Body of pancreas (tissue), 4 donors: Measurements from ENCODE around the gene USP32. TPM values are rescaled to one million over a fixed set of nuclear protein-coding genes. Genes with fewer than 3 reads are reported as not detected.
A peak's percentile ranks its signal among the peaks of the same experiment; 100 is the strongest.
"Not testable (repeated sequence)": the region's sequence is repeated elsewhere in the genome, so short reads cannot be mapped to it uniquely, and the experiment has no call there.

Source experiments
- ATAC-seq: fragments of 150-250 bp; one replicate; pipeline ENCODE4 v1.9.1; 2016
- DNase-seq, 4 donors: peaks; one replicate each; pipeline ENCODE4 v3.0.0-alpha.2; 2019
- H3K27ac ChIP-seq, 4 donors: fragments of 200-600 bp; sonication (generic); 1 replicate in 3 of 4; 2 replicates in 1 of 4; pipeline versions ENCODE4 v1.5.1 to v1.6.1; 2016 to 2019; ENCODE audit warnings: mild to moderate bottlenecking in 1 of 4, mixed read lengths in 1 of 4, moderate library complexity in 1 of 4
- H3K27me3 ChIP-seq, 2 donors: fragments of 200-600 bp; sonication (generic); one replicate each; pipeline ENCODE4 v1.6.0; 2016; ENCODE audit warnings: mild to moderate bottlenecking in 1 of 2
- H3K36me3 ChIP-seq, 2 donors: fragments of 200-600 bp; sonication (generic); replicated peaks in 1 of 2; 2 replicates each; pipeline ENCODE4 v1.5.1; 2016; ENCODE audit warnings: low read depth in 2 of 2; ENCODE audit not compliant: insufficient read depth in 1 of 2
- H3K4me1 ChIP-seq: fragments of 200-600 bp; sonication (generic); one replicate; pipeline ENCODE4 v1.6.0; 2016
- H3K4me3 ChIP-seq, 2 donors: fragments of 200-600 bp; sonication (generic); 1 replicate in 1 of 2; 2 replicates in 1 of 2; pipeline ENCODE4 v1.5.1; 2016 to 2019
- H3K9me3 ChIP-seq, 3 donors: fragments of 200-600 bp; sonication (generic); 1 replicate in 2 of 3; 2 replicates in 1 of 3; pipeline ENCODE4 v1.5.1; 2016
- POLR2A ChIP-seq, 3 donors: fragments of 450-650 bp; IDR thresholded peaks; one replicate each; pipeline ENCODE4 v1.6.1; 2016; ENCODE audit warnings: antibody characterized with exemption in 3 of 3, mild to moderate bottlenecking in 2 of 3
- WGBS, 2 donors: methylation state at CpG; one replicate each; pipeline ENCODE4 v1.1.5; 2017; 5-methylcytosine and 5-hydroxymethylcytosine counted together
- intact Hi-C: fragments of 100-400 bp; cut with DNase I; formaldehyde crosslinking; loops from one replicate; pipeline ENCODE4 v1.15.1; 2023
- total RNA-seq, 2 donors: library from RNA; depleted of rRNA; stranded (reverse); fragments of >200 nt; gene quantifications; one replicate each; pipeline ENCODE4 v1.1.0, GENCODE V29; 2016
- TF ChIP-seq, protein P1 (sequence below), 7 experiments: fragments of 450-650 bp in 4 of 7; fragments of 200-600 bp in 3 of 7; sonication (generic) in 3 of 7; IDR thresholded peaks; one replicate each; pipeline ENCODE4 v1.5.1; 2016 to 2019; ENCODE audit warnings: antibody characterized with exemption in 7 of 7

USP32 gene
- total RNA-seq, 2 donors from 2014 or later: 15.8 to 19.7 TPM

DNA sequence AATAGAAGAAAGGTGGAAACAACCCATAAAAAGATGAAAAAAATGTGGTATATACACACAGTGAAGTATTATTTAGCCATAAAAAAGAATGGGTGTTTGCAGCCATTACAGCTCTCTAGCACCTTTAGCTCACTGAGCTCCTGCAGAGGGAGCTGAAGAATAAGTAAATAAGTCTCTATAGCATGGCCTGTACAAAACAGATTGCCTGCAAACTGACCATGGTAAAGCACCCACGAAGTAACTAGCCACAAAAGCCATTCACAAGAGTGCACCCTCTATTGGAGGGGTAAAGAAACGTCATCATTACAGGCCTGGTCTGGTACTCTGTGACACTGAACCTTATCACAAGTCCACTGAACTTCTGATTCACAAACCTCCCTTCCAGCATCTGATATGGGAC, 76.3 kb downstream of the USP32 start:
- no peak for DNase-seq
- Histone ChIP-seq H3K27ac (no peak overlapping the region), H3K9me3 (no peaks in the 10 kb centered on the region), H3K4me1 (no peaks in the 10 kb centered on the region), H3K36me3 (no peaks in the 10 kb centered on the region), H3K27me3 (no peaks in the 10 kb centered on the region), H3K4me3 (no peak overlapping the region)
- ATAC-seq: no peak
- TF ChIP-seq, protein P1, sequence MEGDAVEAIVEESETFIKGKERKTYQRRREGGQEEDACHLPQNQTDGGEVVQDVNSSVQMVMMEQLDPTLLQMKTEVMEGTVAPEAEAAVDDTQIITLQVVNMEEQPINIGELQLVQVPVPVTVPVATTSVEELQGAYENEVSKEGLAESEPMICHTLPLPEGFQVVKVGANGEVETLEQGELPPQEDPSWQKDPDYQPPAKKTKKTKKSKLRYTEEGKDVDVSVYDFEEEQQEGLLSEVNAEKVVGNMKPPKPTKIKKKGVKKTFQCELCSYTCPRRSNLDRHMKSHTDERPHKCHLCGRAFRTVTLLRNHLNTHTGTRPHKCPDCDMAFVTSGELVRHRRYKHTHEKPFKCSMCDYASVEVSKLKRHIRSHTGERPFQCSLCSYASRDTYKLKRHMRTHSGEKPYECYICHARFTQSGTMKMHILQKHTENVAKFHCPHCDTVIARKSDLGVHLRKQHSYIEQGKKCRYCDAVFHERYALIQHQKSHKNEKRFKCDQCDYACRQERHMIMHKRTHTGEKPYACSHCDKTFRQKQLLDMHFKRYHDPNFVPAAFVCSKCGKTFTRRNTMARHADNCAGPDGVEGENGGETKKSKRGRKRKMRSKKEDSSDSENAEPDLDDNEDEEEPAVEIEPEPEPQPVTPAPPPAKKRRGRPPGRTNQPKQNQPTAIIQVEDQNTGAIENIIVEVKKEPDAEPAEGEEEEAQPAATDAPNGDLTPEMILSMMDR (IDR thresholded peaks at IDR 0.05): no peak
- TF ChIP-seq POLR2A (IDR thresholded peaks at IDR 0.05): no peak
- intact Hi-C loops: no loop called here
- WGBS, 2 donors: 82 to 83% methylated on average over 2 of the region's 2 CpGs

DNA sequence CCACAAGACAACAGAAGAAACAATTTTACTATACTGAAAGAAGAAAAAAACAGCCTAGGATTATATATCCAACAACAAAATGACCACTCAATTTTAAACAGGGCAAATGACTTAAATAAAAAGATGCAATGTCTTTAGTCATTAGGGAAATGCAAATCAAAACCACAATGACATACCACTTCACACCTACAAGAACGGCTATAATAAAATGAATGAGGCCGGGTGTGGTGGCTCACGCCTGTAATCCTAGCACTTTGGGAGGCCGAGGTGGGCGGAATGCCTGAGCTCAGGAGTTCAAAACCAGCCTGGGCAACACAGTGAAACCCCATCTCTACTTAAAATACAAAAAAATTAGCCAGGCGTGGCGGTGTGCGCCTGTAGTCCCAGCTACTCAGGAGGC, 77.0 kb downstream of the USP32 start:
- ATAC-seq, H3K4me3 ChIP-seq, intact Hi-C loops: not testable (repeated sequence)

DNA sequence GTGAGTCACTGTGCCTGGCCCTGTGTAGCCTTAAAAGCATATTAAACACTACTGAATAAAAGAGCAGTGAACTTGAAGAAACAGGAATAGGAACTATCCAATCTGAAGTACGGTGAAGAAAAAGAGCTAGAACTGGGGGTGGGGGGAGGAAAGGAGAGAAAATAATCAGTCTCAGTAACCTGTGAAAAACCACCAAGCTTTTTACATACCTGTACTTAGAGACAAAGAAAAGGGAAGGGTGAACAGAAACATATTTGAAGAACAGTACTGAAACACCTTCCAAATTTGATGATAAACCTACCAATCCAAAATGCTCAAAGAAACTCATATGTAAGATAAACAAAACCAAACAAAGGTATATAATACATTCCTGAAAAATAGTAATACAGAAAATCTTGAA, 77.5 kb downstream of the USP32 start:
- DNase-seq (no peak), ATAC-seq (no peak)
- no peaks in the 10 kb centered on the region for H3K4me1 ChIP-seq
- no peaks in the 10 kb centered on the region for H3K27me3 ChIP-seq
- no peak overlapping the region for H3K27ac ChIP-seq
- H3K4me3 ChIP-seq: no peak overlapping the region
- TF ChIP-seq POLR2A (IDR thresholded peaks at IDR 0.05): no peak
- TF ChIP-seq, protein P1 (IDR thresholded peaks at IDR 0.05): no peak
- no peaks in the 10 kb centered on the region for H3K36me3 ChIP-seq
- intact Hi-C loops: no loop called here
- 68 to 90% methylated on average over 1 of the region's 1 CpG for WGBS, 2 donors
- no peaks in the 10 kb centered on the region for H3K9me3 ChIP-seq

More for the DNA sequence above, 77.0 kb downstream of the USP32 start:
- DNase-seq, H3K4me1 ChIP-seq, H3K9me3 ChIP-seq, H3K27me3 ChIP-seq, H3K27ac ChIP-seq, H3K36me3 ChIP-seq: not testable (repeated sequence)
- WGBS, 2 donors: 82 to 93% methylated on average over 8 of the region's 8 CpGs

DNA sequence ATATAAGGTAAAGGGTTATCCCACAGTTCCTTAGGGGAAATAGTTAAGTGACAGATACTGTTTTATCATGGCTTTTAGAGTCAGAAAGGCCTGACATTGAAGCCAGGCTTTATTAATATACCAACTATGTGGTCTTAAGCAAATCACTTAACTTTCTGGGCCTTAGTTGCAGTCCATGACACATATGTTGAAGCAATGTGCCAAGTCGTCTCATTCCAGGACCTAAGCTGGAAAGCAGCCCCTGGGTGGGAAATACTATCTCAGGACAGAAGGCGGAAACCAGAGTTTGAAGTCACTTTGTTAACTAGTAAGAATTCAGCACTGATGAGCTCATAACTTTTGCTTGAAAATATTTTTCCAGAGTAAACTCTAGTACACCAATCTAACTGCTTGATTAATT, 80.0 kb downstream of the USP32 start:
- Histone ChIP-seq H3K36me3 (no peaks in the 10 kb centered on the region), H3K4me3 (no peak overlapping the region), H3K9me3 (no peaks in the 10 kb centered on the region), H3K27me3 (no peaks in the 10 kb centered on the region), H3K27ac (no peak overlapping the region), H3K4me1 (no peaks in the 10 kb centered on the region)
- intact Hi-C loops: no loop called here
- TF ChIP-seq, protein P1 (IDR thresholded peaks at IDR 0.05): no peak
- TF ChIP-seq POLR2A (IDR thresholded peaks at IDR 0.05): no peak
- DNase-seq: no peak
- 82 to 95% methylated on average over 2 of the region's 2 CpGs for WGBS, 2 donors
- no peak for ATAC-seq

GRCh38 chr17:60311186-60311585, 80.7 kb downstream of the USP32 start:
- WGBS, 2 donors: 94% methylated on average over 2 of the region's 2 CpGs
- Histone ChIP-seq H3K27me3 (no peaks in the 10 kb centered on the region), H3K36me3 (no peaks in the 10 kb centered on the region), H3K4me3 (no peak overlapping the region), H3K9me3 (no peaks in the 10 kb centered on the region), H3K4me1 (no peaks in the 10 kb centered on the region), H3K27ac (no peak overlapping the region)
- intact Hi-C loops: no loop called here
- ATAC-seq (no peak), DNase-seq (no peak)
- no peak for TF ChIP-seq POLR2A (IDR thresholded peaks at IDR 0.05)

GRCh38 chr17:60305141-60305540, 86.8 kb downstream of the USP32 start:
- WGBS, 2 donors: 55 to 61% methylated on average over 4 of the region's 4 CpGs
- intact Hi-C loops: no loop called here
- DNase-seq (peak in 2 of 4 donors; percentile 16 to 28), ATAC-seq (peak; percentile 66)
- Histone ChIP-seq H3K27me3 (no peaks in the 10 kb centered on the region), H3K4me1 (peaks cover 25% of the 10 kb centered on the region), H3K9me3 (no peaks in the 10 kb centered on the region), H3K4me3 (no peak overlapping the region), H3K36me3 (no peaks in the 10 kb centered on the region), H3K27ac (peak overlapping the region in 1 of 4 donors; percentile 7)
- TF ChIP-seq, protein P1 (IDR thresholded peaks at IDR 0.05): no peak
- no peak for TF ChIP-seq POLR2A (IDR thresholded peaks at IDR 0.05)
